Spleen (tissue), 7 donors: ENCODE data around the gene GABBR2.

Source experiments
- POLR2AphosphoS5 ChIP-seq, 3 donors: sonication (generic); formaldehyde crosslinking; IDR thresholded peaks; one replicate each; pipeline ENCODE4 v1.5.1; 2017; ENCODE audit warnings: antibody characterized with exemption in 3 of 3
- TF ChIP-seq, protein P1 (sequence below), 11 experiments: fragments of 200-600 bp in 7 of 11; fragments of 450-650 bp in 4 of 11; sonication (generic) in 4 of 11; IDR thresholded peaks in 8 of 11; conservative IDR thresholded peaks in 3 of 11; 1 replicate in 7 of 11; 2 replicates in 4 of 11; pipeline versions ENCODE4 v1.4.0 to v1.8.0; 2016 to 2021; ENCODE audit warnings: antibody characterized with exemption in 11 of 11, inconsistent platforms in 4 of 11, mild to moderate bottlenecking in 1 of 11
- donor health status: DM: no; HTN: no; CAD: no; lungs with moderate emphysema.
- donor health status: DM: no; HTN: no; CAD: no.
- donor health status: DM: no; HTN: no; CAD: no.

DNA sequence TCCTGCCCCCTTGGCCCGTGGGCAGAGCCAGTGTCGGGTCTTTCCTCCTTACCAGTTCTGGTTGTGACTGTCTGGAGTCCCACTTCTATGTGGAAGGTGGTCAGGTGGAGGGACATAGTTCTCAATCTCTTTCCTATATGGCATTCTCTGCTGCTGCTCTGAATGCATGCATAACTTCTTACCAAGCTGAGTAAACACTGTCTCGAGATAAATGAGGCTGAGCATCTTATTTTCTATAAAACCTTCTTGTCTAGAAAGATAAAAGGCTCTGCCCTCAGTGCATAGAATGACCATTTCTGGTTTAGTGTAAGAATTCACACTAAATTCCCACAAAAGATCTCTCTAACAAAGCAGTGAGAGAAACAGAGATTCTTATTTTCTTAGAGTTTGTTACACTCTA is 347.1 kb downstream of the GABBR2 start:
- TF ChIP-seq POLR2AphosphoS5 (IDR thresholded peaks at IDR 0.05), result no peak
- TF ChIP-seq, protein P1, sequence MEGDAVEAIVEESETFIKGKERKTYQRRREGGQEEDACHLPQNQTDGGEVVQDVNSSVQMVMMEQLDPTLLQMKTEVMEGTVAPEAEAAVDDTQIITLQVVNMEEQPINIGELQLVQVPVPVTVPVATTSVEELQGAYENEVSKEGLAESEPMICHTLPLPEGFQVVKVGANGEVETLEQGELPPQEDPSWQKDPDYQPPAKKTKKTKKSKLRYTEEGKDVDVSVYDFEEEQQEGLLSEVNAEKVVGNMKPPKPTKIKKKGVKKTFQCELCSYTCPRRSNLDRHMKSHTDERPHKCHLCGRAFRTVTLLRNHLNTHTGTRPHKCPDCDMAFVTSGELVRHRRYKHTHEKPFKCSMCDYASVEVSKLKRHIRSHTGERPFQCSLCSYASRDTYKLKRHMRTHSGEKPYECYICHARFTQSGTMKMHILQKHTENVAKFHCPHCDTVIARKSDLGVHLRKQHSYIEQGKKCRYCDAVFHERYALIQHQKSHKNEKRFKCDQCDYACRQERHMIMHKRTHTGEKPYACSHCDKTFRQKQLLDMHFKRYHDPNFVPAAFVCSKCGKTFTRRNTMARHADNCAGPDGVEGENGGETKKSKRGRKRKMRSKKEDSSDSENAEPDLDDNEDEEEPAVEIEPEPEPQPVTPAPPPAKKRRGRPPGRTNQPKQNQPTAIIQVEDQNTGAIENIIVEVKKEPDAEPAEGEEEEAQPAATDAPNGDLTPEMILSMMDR (IDR thresholded peaks at IDR 0.05 in 8 of 11, conservative IDR thresholded peaks at IDR 0.05 in 3 of 11), result no peak
